CD8-positive, alpha-beta memory T cell (primary cell): ENCODE data around the gene SLC8A3. TPM values are rescaled to one million over a fixed set of nuclear protein-coding genes. Genes with fewer than 3 reads are reported as not detected.

Experiments
- CTCF ChIA-PET: fragments of 350-600 bp; sonication (Branson Sonifier 250); formaldehyde crosslinking; loops from one replicate; lab custom pipeline; 2021; ENCODE audit warnings: antibody characterized with exemption; lab: Charles Lee
- POLR2A ChIA-PET: fragments of 350-600 bp; sonication (Branson Sonifier 250); formaldehyde crosslinking; loops from one replicate; lab custom pipeline; 2021; ENCODE audit warnings: antibody characterized with exemption; lab: Charles Lee
- DNase-seq, 5 donors: peaks; one replicate each; pipeline versions ENCODE4 v3.0.0 to v3.0.0-alpha.2; 2020 to 2022; ENCODE audit warnings: mixed read lengths in 1 of 5
- H3K27ac ChIP-seq: one replicate; pipeline ENCODE4 v1.7.0; 2013; ENCODE audit warnings: low read depth, mild to moderate bottlenecking, low read length, moderate library complexity
- H3K27me3 ChIP-seq: 2 replicates; pipeline ENCODE4 v1.7.0; 2013; ENCODE audit warnings: low read length, mild to moderate bottlenecking; ENCODE audit not compliant: insufficient read depth, poor library complexity, severe bottlenecking
- H3K36me3 ChIP-seq: 2 replicates; pipeline ENCODE4 v1.7.0; 2013; ENCODE audit warnings: mild to moderate bottlenecking, low read length, moderate library complexity; ENCODE audit not compliant: insufficient read depth
- H3K4me1 ChIP-seq: 2 replicates; pipeline ENCODE4 v1.7.0; 2013; ENCODE audit warnings: mild to moderate bottlenecking, low read length, moderate library complexity; ENCODE audit not compliant: insufficient read depth
- H3K4me3 ChIP-seq: 2 replicates; pipeline ENCODE4 v1.7.0; 2013; ENCODE audit warnings: mild to moderate bottlenecking, low read length
- H3K9me3 ChIP-seq: 2 replicates; pipeline ENCODE4 v1.7.0; 2013; ENCODE audit warnings: mild to moderate bottlenecking, low read length
- H3K27ac Mint-ChIP-seq, 8 donors: one replicate each; pipeline ENCODE4 v1.8.0; 2020 to 2021; ENCODE audit warnings: mixed read lengths in 8 of 8, mild to moderate bottlenecking in 6 of 8, inconsistent platforms in 3 of 8, moderate library complexity in 3 of 8
- H3K27me3 Mint-ChIP-seq, 2 donors: one replicate each; pipeline ENCODE4 v1.8.0; 2020 to 2021; ENCODE audit warnings: mixed read lengths in 2 of 2, mild to moderate bottlenecking in 1 of 2, moderate library complexity in 1 of 2
- H3K36me3 Mint-ChIP-seq, 3 donors: one replicate each; pipeline ENCODE4 v1.8.0; 2020 to 2021; ENCODE audit warnings: mixed read lengths in 3 of 3, inconsistent platforms in 1 of 3, mild to moderate bottlenecking in 1 of 3
- H3K4me1 Mint-ChIP-seq, 3 donors: one replicate each; pipeline ENCODE4 v1.8.0; 2020 to 2021; ENCODE audit warnings: mixed read lengths in 3 of 3, inconsistent platforms in 1 of 3, mild to moderate bottlenecking in 1 of 3
- H3K4me3 Mint-ChIP-seq, 7 donors: one replicate each; pipeline ENCODE4 v1.8.0; 2020 to 2021; ENCODE audit warnings: mixed read lengths in 7 of 7, mild to moderate bottlenecking in 6 of 7, moderate library complexity in 4 of 7, inconsistent platforms in 2 of 7
- H3K9me3 Mint-ChIP-seq, 5 donors: one replicate each; pipeline ENCODE4 v1.8.0; 2020 to 2022; ENCODE audit warnings: mixed read lengths in 5 of 5, mild to moderate bottlenecking in 3 of 5, moderate library complexity in 2 of 5, inconsistent platforms in 1 of 5
- polyA plus RNA-seq: library from polyadenylated mRNA; unstranded; fragments of 300-500 nt; fragmentation: Illumina TruSeq; gene quantifications from one replicate; pipeline ENCODE4 v1.2.3, GENCODE V29; 2021
- total RNA-seq, 2 experiments: library from RNA; stranded (reverse); gene quantifications; one replicate each; pipeline ENCODE4 v1.2.3, GENCODE V29; 2021

Gene SLC8A3
- total and polyA plus RNA-seq, 3 experiments from 2014 or later: 0.09 TPM; not detected in 2

- Mint-ChIP-seq H3K27ac (no peak overlapping the region), H3K4me3 (no peak overlapping the region), H3K36me3 (no peaks in the 10 kb centered on the region), H3K9me3 (no peaks in the 10 kb centered on the region), H3K4me1 (no peaks in the 10 kb centered on the region), H3K27me3 (peaks cover 13 to 31% of the 10 kb centered on the region in 2 donors)
- no peak overlapping the region for H3K27ac ChIP-seq
- no peaks in the 10 kb centered on the region for H3K36me3 ChIP-seq
- H3K27me3 ChIP-seq: no peaks in the 10 kb centered on the region
- H3K9me3 ChIP-seq: no peaks in the 10 kb centered on the region
- no peak overlapping the region for H3K4me3 ChIP-seq
- no peak for DNase-seq
- ChIA-PET CTCF (no interaction called here), POLR2A (no interaction called here)
- no peaks in the 10 kb centered on the region for H3K4me1 ChIP-seq
Measured at GRCh38 chr14:70011708-70012107, 177.0 kb downstream of the SLC8A3 start.

DNA sequence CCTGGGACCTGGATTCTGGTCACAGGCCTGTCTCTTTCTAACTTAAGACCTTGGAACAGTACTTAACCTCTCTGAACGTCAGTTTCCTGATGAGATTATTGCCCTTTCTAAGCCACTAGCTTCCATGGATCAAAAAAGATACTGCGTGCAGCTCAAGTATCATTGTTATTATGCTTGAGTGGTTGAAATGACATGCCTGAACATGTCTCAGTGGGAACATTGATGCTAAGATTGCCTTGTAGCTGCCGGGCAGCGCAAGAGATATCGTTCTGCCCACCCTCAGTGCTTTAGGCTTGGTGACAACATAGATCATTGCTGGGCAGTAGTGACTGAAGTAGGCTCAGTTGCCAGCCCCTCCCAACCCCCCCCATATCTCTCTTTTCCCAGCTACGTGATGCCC is 177.7 kb downstream of the SLC8A3 start:
- no peaks in the 10 kb centered on the region for H3K4me1 Mint-ChIP-seq
- POLR2A ChIA-PET: no interaction called here

GRCh38 chr14:70009961-70010360 is 178.8 kb downstream of the SLC8A3 start:
- no peak overlapping the region for H3K4me3 ChIP-seq
- Mint-ChIP-seq H3K27me3 (peaks cover 13 to 25% of the 10 kb centered on the region in 2 donors), H3K4me3 (no peak overlapping the region), H3K9me3 (no peaks in the 10 kb centered on the region), H3K4me1 (no peaks in the 10 kb centered on the region), H3K36me3 (no peaks in the 10 kb centered on the region), H3K27ac (no peak overlapping the region)
- no peaks in the 10 kb centered on the region for H3K9me3 ChIP-seq
- H3K4me1 ChIP-seq: no peaks in the 10 kb centered on the region
- POLR2A ChIA-PET: no interaction called here
- no peak overlapping the region for H3K27ac ChIP-seq
- no peaks in the 10 kb centered on the region for H3K36me3 ChIP-seq
- no peak for DNase-seq
- H3K27me3 ChIP-seq: no peaks in the 10 kb centered on the region
- CTCF ChIA-PET: no interaction called here

More for the DNA sequence above, 177.7 kb downstream of the SLC8A3 start:
- Mint-ChIP-seq H3K27ac (no peak overlapping the region), H3K36me3 (no peaks in the 10 kb centered on the region), H3K4me3 (no peak overlapping the region), H3K27me3 (peaks cover 13 to 29% of the 10 kb centered on the region in 2 donors), H3K9me3 (no peaks in the 10 kb centered on the region)
- no peaks in the 10 kb centered on the region for H3K9me3 ChIP-seq
- CTCF ChIA-PET: no interaction called here
- no peaks in the 10 kb centered on the region for H3K4me1 ChIP-seq
- no peak for DNase-seq
- H3K36me3 ChIP-seq: no peaks in the 10 kb centered on the region
- no peak overlapping the region for H3K27ac ChIP-seq
- H3K27me3 ChIP-seq: no peaks in the 10 kb centered on the region
- H3K4me3 ChIP-seq: no peak overlapping the region

DNA sequence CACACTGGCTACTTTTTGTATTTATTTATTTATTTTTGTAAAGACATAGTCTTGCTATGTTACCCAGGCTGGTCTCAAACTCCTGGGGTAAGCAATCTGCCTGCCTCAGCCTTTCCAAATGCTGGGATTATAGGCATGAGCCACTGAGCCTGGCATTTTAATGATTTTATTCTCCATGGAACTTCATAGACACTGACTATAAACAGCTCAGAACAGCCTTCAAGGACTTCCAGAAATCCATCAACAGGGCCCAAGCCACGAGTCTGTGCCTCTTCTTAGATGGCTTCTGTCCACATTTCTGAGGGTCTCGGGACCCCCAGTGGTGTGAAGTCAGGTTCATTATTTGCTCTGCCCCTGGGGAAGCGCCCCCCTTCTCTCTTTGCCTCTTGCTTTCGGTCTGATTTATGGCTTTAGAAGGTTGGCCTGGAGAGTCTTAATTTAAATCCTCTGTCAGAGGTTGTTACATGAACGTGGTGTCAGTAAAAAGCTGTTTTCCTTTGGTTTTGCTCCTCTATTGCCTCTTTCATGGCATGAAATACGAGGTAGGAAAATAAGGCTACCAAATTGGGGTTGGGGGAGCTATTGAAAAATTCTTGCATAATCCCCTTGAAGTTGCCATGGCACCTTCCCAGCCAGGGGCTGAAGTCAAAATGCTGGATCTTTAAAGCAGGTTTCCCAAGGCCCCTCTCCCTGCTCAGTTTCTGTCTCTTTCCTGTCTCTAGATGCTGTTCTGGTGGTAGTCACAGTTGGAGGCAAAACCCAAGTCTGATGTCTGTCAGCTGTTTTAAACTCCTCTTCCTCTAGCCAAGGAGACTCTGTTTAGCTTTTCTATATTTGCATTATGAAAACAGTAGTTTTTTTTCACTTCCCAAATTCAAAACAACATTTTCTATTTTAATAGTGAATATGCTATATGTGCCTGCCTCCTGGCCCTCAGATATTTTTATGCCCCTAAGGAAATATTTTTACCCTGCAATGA is 180.2 kb downstream of the SLC8A3 start:
- H3K27ac Mint-ChIP-seq: no peak overlapping the region
- Histone ChIP-seq H3K36me3 (no peaks in the 10 kb centered on the region), H3K9me3 (no peaks in the 10 kb centered on the region), H3K27me3 (no peaks in the 10 kb centered on the region), H3K27ac (no peak overlapping the region), H3K4me1 (no peaks in the 10 kb centered on the region), H3K4me3 (no peak overlapping the region)
- CTCF ChIA-PET: no interaction called here
- H3K27me3 Mint-ChIP-seq: peaks cover 5 to 17% of the 10 kb centered on the region in 2 donors
- POLR2A ChIA-PET: no interaction called here
- no peak for DNase-seq
- no peaks in the 10 kb centered on the region for H3K9me3 Mint-ChIP-seq
- no peaks in the 10 kb centered on the region for H3K36me3 Mint-ChIP-seq
- no peaks in the 10 kb centered on the region for H3K4me1 Mint-ChIP-seq
- H3K4me3 Mint-ChIP-seq: no peak overlapping the region

DNA sequence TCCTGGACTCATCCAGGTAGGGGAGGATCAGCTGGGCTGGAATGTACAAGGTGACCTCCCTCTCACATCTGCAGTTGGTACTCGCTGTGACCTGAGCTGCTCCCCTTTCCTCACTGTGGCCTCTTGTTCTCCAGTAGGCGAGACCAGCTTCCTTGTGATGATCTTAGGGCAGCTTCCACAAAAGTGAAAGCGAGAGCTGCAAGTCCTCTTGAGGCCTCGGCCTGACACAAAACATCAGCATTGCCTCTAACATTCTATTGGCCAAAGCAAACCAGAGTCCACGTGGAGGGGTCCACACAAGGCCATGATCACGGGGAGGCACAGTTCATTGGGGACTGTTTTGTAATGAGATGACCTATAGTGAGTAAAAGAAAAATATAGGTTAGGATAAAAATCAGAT is 182.1 kb downstream of the SLC8A3 start:
- Histone ChIP-seq H3K27me3 (no peaks in the 10 kb centered on the region), H3K27ac (no peak overlapping the region), H3K4me1 (no peaks in the 10 kb centered on the region), H3K9me3 (no peaks in the 10 kb centered on the region), H3K4me3 (no peak overlapping the region), H3K36me3 (no peaks in the 10 kb centered on the region)
- ChIA-PET CTCF (no interaction called here), POLR2A (no interaction called here)
- Mint-ChIP-seq H3K4me1 (no peaks in the 10 kb centered on the region), H3K27me3 (peaks cover 3 to 7% of the 10 kb centered on the region in 2 donors), H3K4me3 (peak overlapping the region in 1 of 7 donors; percentile 21), H3K27ac (no peak overlapping the region), H3K36me3 (no peaks in the 10 kb centered on the region), H3K9me3 (no peaks in the 10 kb centered on the region)
- DNase-seq: no peak

DNA sequence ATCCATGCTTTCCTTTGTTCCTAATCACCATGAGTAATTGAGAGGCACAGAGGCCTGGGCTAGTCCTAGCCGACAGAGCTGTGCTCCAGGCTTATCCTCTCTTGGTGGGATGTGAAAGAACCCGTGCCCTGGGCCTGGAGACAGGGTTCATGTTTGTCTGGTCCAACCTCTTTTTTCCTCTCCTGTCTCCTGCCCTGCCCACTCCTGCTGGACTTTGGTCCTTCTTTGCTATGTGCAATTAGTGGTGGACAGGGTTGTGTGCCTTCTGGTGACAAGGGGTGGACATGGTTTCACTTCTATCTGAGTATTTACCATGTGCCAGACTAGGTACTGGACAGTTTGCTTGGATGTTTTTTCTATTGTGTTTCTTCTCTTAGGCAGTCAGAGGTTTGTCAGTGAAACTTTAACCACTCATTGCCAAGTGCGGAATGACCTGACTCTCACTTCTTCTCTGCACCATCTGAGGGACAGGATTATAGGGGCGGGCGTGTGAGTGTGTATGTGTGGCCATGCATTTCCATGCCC is 183.4 kb downstream of the SLC8A3 start:
- H3K4me3 Mint-ChIP-seq: no peak overlapping the region
- DNase-seq: no peak
- Histone ChIP-seq H3K36me3 (no peaks in the 10 kb centered on the region), H3K27me3 (no peaks in the 10 kb centered on the region), H3K27ac (no peak overlapping the region), H3K4me1 (no peaks in the 10 kb centered on the region), H3K4me3 (no peak overlapping the region), H3K9me3 (no peaks in the 10 kb centered on the region)
- no peak overlapping the region for H3K27ac Mint-ChIP-seq
- H3K36me3 Mint-ChIP-seq: no peaks in the 10 kb centered on the region
- ChIA-PET POLR2A (no interaction called here), CTCF (no interaction called here)
- H3K27me3 Mint-ChIP-seq: peaks cover 2 to 3% of the 10 kb centered on the region in 2 donors
- no peaks in the 10 kb centered on the region for H3K4me1 Mint-ChIP-seq
- no peaks in the 10 kb centered on the region for H3K9me3 Mint-ChIP-seq

DNA sequence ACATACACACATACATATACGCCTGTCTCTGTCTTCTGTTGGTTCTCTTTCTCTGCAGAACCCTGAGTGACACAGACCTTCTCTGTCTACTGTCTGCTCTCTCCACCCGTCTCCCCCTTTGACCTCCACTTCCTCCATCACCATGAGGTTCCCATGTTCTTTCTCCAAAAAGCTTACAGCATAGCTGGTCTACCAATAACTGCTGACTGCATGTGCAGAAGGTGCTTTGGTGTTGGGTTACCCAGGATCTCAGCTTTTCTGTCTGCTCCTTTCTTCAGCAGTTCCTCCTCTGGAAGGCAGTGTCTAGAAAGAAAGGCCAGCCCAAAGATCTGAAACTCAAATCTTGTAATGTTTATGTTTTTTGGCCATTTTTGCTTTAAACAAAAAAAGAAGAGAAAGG is 184.0 kb downstream of the SLC8A3 start:
- no peak overlapping the region for H3K4me3 Mint-ChIP-seq
- H3K36me3 Mint-ChIP-seq: no peaks in the 10 kb centered on the region
- no peak overlapping the region for H3K4me3 ChIP-seq
- H3K4me1 Mint-ChIP-seq: no peaks in the 10 kb centered on the region
- no peaks in the 10 kb centered on the region for H3K27me3 ChIP-seq
- no peak overlapping the region for H3K27ac Mint-ChIP-seq
- DNase-seq: no peak
- H3K9me3 ChIP-seq: no peaks in the 10 kb centered on the region
- H3K9me3 Mint-ChIP-seq: no peaks in the 10 kb centered on the region
- H3K27ac ChIP-seq: no peak overlapping the region
- POLR2A ChIA-PET: no interaction called here
- no peaks in the 10 kb centered on the region for H3K36me3 ChIP-seq
- H3K4me1 ChIP-seq: no peaks in the 10 kb centered on the region
- CTCF ChIA-PET: no interaction called here
- H3K27me3 Mint-ChIP-seq: peaks cover 2 to 8% of the 10 kb centered on the region in 2 donors

DNA sequence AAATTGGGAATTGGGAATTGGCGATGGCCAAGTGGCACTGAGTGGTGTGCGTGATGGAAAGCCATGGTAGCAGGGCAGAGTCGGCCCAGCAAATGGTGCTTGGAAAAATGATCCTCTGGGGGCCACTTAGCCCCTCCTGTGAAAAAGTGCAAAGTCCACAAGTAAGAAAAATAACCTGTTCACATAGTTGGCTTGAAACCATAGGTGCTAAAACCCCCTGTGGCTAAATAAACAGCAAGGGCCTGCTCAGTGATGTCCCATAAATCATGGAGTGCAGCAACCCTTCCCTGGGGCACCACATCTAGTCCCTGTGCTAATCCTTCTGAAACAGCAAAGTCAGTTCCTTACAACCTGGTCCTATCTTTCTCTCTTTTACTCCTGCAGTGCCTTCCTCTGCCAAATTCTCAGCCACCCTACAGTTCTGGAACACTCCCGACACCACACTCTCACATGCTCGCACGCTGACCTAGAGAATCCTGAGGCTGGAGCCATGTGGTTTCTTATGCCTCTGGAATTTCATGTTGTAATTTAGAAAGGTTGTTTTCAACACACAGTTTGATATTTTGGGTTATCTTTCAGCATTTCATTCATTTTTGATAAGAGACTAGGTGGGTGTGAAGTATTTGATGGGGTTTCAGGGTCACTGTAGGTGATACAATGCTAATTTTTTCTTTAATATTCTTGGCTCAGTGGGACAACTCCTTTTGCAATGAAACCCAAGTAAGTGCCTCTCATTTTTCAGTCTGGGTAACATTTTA is 186.0 kb downstream of the SLC8A3 start:
- H3K27me3 Mint-ChIP-seq: peaks cover 2 to 9% of the 10 kb centered on the region in 2 donors

More for the DNA sequence above, 186.0 kb downstream of the SLC8A3 start:
- H3K4me1 Mint-ChIP-seq: no peaks in the 10 kb centered on the region
- Histone ChIP-seq H3K27ac (no peak overlapping the region), H3K4me3 (no peak overlapping the region), H3K27me3 (no peaks in the 10 kb centered on the region), H3K9me3 (no peaks in the 10 kb centered on the region), H3K36me3 (no peaks in the 10 kb centered on the region), H3K4me1 (no peaks in the 10 kb centered on the region)
- POLR2A ChIA-PET: no interaction called here
- no peaks in the 10 kb centered on the region for H3K9me3 Mint-ChIP-seq
- no peak for DNase-seq
- no peaks in the 10 kb centered on the region for H3K36me3 Mint-ChIP-seq
- no peak overlapping the region for H3K4me3 Mint-ChIP-seq
- CTCF ChIA-PET: no interaction called here
- H3K27ac Mint-ChIP-seq: no peak overlapping the region
